ENCODE data around the gene PCED1A.

- TF ChIP-seq CTCF (IDR thresholded peaks at IDR 0.05): no peak
- TF ChIP-seq POLR2A (IDR thresholded peaks at IDR 0.05): no peak
- TF ChIP-seq POLR2AphosphoS5 (IDR thresholded peaks at IDR 0.05): no peak
These were observed 39.1 kb downstream of the PCED1A start for GRCh38 chr20:2801286-2801728.

Measured in breast epithelium (tissue), 3 donors.